GM21737 (cell line): ENCODE data around the gene LRRC38.
"Not testable (repeated sequence)": the region's sequence is repeated elsewhere in the genome, so short reads cannot be mapped to it uniquely, and the experiment has no call there.

Experiments used
- ATAC-seq: cut with Tn5 transposase; IDR thresholded peaks from one replicate; pipeline ENCODE4 v1.9.1; 2021; ENCODE audit warnings: mild to moderate bottlenecking, moderate library complexity; ENCODE audit not compliant: unreplicated experiment

The LRRC38 gene, protein sequence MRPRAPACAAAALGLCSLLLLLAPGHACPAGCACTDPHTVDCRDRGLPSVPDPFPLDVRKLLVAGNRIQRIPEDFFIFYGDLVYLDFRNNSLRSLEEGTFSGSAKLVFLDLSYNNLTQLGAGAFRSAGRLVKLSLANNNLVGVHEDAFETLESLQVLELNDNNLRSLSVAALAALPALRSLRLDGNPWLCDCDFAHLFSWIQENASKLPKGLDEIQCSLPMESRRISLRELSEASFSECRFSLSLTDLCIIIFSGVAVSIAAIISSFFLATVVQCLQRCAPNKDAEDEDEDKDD

DNA sequence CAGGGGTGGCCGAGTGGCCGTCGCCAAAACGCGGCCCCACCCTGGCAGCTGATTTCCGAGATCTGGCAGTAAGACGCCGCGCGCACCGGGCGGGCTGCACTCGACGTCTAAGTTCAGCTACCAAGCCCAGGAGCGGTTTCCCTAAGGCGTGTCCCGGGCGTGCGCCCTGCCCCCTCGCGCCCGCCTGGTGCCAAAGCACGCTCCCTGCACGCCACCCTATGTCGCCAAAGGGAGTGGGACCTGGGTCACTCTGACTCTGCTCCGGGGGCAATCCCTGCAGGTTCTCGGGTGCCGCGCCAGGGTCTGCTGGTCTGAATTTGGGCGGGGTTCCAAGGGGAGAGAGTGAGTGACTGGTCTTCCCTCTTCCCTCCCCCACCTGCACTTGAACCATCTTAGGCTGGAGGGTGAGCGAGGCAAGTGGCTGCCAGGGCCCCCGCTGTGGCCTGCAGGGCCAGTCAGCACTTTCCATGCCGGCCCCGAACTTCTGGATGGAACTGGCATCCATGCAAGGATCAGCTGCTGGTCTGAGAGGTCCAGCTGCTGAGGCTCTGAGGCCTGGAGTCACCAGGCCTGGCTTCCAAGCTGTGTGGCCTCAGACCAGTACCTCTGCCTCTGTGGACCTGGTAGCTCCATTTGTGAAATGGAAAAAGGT, at the start of gene LRRC38:
TSS of gene LRRC38 (minus strand) at position 109 of the 652 bp plus-strand sequence. CDS start 410 bp downstream, outside the sequence.
- ATAC-seq: no peak

DNA sequence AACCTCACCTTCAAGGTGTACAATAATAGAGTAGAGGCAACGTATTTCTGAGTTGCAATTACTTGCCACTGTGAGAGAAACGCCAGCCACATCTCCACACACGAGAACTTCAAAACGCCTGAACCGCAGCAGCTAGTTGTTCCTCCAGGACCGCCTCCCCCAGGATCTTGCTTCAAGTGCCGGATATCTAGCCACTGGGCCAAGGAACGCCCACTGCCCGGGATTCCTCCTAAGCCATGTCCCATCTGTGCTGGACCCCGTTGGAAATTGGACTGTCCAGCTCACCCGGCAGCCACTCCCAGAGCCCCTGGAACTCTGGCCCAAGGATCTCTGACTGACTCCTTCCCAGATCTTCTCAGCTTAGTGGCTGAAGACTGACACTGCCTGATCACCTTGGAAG, 49.2 kb upstream of the LRRC38 start:
- ATAC-seq: not testable (repeated sequence)

- no peak for ATAC-seq
These were observed 46.7 kb upstream of the LRRC38 start for GRCh38 chr1:13560541-13560940.

GRCh38 chr1:13556224-13556764, 42.5 kb upstream of the LRRC38 start:
- no peak for ATAC-seq

DNA sequence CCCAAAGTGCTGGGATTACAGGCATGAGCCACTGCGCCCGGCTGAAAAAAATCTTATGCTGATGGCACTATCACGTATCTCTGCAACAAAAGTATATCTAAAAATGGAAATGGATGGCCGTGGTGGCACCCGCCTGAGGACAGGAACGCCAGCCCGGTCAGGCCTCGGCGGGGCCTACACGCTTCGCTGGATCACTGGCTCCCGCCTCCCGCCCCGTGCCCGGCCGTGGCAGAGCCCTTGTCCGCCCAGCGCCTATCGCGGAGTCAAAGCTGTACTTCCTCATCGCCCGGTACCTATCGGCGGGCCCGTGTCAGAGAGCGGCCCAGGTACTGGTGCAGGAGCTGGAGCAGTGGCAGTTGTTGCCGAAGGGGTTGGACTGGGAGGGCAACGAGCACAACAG, 41.0 kb upstream of the LRRC38 start:
- no peak for ATAC-seq

GRCh38 chr1:13550663-13551062, 36.9 kb upstream of the LRRC38 start:
- ATAC-seq: no peak

GRCh38 chr1:13549521-13549920, 35.7 kb upstream of the LRRC38 start:
- ATAC-seq: no peak

DNA sequence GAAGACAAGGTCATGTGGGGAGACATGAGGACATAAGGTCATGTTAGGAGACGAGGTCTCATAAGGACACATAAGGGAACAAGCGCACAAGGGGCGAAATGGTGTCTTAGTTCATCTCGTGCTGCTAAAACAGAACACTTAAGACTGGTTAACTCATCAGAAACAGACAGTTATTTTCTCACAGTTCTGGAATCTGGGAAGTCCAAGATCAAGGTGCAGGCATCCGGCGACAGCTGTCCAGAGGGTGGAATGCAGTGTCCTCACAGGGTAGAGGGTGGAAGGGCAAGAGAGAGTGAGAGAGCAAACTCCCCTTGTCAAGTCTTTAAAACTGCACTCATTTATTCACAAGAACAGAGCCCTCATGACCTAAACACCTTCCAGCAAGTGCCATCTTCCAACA, 35.2 kb upstream of the LRRC38 start:
- ATAC-seq: no peak

- ATAC-seq: no peak
These were observed 34.5 kb upstream of the LRRC38 start for GRCh38 chr1:13548281-13548680.

DNA sequence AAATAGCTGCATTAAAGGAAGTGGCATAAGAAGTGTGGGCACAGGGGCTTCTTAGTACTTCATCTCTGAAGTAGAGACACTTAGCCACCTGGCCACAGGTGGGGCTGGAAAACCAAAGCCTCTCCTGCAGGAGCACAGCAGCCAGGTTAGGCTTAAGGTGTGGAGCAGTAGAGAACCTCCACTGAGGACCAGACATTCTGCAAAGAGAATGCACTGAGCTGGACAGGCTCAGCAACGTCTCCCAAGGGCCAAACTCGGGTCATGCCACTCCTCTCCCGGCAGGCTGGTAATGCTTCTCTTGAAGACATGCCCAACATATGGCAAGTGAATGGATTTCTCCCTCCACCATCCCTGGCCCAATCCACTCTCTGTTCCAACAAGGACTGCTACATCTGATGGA, 33.0 kb upstream of the LRRC38 start:
- no peak for ATAC-seq

- no peak for ATAC-seq
These were observed 30.4 kb upstream of the LRRC38 start for GRCh38 chr1:13544221-13544556.

DNA sequence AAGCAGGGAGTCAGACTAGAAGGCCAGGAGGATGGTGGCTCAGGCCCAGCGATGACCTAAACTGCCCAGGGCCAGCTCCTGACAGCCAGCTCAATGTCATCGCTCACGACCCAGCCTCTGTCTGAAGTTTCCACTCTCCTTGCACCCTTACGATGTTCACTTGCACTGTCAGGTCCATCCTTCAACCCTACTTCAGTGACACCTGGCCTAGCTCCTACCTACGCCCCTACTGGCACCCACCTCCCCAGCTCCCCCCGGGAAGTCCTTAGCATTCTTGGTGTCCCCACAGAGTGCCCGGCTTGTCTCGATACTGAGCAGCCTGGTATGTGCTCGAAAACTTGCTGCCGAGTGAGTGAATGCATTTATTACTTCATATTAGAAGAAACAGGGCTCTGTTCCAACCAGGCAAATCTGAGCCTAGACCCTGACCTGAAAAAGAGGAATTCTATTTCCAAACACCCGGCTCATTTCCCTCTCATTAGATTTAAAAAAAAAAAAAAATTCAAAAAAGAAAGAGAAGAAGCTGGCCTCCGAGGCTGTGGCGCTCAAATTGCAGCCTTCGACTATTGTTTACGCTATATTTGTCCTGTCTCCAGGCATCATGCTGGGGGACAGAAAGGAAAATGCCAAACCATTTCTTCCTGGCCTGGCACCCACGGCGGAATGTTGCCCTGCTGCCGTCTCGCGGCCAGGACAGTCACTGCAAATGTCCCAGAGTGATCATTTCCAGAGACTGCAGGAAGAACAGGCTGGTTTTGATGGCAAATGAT, 29.8 kb upstream of the LRRC38 start:
- no peak for ATAC-seq

DNA sequence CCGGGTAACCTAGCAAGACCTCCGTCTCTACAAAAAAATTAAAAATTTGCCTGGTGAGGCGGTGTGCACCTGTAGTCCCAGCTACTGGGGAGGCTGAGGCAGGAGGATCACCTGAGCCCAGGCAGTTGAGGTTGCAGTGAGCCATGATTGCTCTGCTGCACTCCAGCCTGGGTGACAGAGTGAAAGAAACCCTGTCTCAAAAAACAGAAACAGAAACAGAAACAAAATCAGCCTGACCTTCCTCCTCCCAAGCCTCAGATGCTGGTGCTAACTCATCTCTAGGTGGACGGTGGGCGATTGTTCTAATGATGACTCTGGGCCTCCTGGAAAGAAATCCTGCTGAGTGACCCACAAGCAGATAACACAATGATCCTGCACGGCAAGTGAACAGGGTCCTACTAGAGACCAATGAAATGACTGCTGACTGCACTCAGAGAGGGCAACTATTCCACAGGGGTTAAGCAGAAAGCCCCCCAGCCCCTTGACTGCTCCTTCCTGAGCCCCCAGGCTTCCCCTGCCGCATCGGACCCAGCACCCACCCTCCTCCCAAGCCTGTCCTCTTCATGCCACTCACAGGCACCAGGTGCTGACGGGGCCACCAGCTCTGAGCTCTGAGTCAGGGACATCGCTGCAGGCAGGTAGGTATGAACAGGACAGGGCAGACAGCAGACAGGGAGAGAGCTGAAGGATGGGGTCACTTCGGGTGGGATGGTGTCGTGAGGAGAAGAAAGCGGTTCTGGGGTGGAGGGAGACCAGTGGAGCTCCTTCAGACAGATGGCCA, 27.8 kb upstream of the LRRC38 start:
- ATAC-seq: no peak

DNA sequence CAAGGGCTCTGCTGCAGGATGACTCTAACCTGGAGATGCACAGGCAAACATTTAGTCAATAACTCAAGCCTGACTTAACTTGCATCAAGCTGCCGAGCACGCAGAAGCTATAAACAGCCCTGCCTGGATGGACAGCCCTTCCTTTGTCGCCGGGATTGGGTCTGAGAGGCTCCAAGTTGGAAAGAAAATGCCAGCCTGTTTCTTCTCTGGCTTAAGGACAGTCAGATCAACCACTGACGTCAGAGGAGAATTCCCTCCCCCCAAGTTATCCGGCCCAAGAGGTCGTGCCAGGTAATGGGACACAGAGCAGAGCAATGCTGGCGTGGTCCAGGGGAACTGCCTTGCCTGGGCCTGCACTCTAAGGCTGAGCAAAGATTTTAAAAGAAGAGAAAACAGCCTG, 27.1 kb upstream of the LRRC38 start:
- no peak for ATAC-seq

GRCh38 chr1:13539683-13540082, 25.9 kb upstream of the LRRC38 start:
- ATAC-seq: no peak

DNA sequence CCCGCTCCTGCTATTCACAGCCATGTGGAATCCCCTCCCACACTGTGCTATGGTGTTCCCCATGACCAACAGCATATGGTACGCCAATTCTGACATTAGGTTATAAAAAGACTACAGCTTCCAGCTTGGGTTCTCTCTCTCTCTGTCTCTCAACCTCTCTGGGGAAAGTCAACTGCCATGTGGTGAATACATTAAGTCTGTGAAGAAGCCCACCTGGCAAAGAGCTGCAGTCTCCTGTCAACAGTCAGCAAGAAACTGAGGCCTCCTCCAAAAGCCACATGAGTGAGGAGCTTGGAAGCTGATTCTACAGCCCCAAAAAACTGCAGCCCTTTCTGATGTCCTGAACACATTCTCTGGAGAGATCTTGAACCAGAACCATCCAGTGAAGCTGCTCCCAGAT, 25.0 kb upstream of the LRRC38 start:
- ATAC-seq: no peak

GRCh38 chr1:13536571-13536970, 22.8 kb upstream of the LRRC38 start:
- no peak for ATAC-seq

DNA sequence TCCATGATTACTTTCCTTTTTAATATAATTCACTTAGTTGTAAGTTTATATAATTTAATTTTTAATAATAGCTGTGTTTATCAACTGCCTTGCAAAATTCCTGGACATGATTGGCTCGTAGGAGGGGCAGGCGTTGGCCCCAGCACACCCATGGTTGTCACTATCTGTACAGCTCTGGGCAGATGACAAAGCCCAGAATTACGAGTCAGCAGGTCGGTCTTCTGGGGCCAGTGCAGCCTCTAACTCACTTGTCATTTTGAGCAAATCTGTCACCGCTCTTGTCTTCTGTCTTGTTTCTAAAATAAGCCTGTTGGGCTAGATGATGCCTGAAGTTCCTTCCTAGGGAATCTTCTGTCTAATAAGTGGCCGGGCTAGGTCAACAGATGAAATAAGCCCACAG, 21.4 kb upstream of the LRRC38 start:
- ATAC-seq: no peak

DNA sequence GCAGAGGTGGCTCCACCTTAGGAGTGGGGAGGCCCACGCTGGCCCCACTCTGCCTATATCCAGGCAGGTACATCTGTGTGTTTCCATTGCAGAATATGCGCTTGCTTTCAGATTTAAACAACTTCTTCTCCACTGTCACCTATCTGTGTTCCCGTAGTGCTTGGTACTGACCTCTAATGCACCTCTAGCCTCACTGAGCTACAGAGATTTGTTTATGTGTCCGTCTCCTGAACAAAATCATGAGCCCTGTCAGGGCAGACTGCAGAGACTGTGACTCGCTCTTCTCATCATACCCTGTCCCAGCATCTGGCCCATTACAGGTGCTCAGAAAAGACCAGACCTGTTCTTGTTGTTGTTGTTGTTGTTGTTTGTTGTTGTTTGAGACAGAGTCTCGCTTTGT, 14.5 kb upstream of the LRRC38 start:
- no peak for ATAC-seq

DNA sequence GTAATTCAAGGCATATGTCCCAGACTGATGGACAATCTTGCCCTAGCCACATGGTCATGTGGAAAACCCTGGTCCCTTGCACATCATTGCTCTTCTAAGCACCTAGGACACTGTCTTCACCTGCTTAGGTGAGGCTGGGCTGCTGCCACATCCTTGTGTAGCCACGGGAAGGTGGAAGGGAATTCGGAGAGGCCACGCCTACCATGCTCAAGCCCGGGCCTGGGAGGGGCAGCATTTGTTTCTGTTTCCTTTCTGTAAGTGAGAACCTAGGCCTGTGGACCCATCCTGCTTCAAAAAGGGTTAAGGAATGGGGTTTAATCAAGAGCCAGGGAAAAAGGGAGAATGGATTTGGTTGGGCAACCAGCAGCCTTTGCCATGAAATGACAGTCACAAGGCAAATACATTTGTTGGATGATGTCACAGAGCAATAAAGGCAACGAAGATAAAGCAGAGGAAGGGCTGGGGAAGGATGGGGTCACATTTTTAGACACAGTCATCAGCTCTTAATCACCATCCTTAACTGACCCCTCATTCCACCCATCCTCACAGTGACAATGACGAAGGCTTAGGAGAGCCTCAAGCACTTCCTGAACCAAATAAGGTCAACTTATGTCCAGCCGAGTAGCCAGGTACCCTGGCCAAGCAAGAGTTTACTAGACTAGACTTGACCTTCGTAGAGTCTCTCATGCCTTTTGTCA, 10.1 kb upstream of the LRRC38 start:
- no peak for ATAC-seq
